H9 (cell line): ENCODE data around the gene RPL22. TPM values are rescaled to one million over a fixed set of nuclear protein-coding genes. Genes with fewer than 3 reads are reported as not detected.

ENCODE experiments used
- DNase-seq: peaks from one replicate; pipeline ENCODE4 v3.0.0-alpha.2; 2017
- H2AFZ ChIP-seq: one replicate; pipeline ENCODE4 v1.6.1; 2013; ENCODE audit warnings: mild to moderate bottlenecking, low read length, control low read depth, moderate library complexity
- H2AK5ac ChIP-seq: 2 replicates; pipeline ENCODE4 v1.6.1; 2013; ENCODE audit warnings: low read length, control low read depth, mixed read lengths; ENCODE audit not compliant: insufficient read length
- H2BK120ac ChIP-seq: one replicate; pipeline ENCODE4 v1.6.1; 2013; ENCODE audit warnings: low read depth, mild to moderate bottlenecking, low read length, control low read depth, inconsistent platforms; ENCODE audit not compliant: poor library complexity, severe bottlenecking
- H2BK12ac ChIP-seq: 2 replicates; pipeline ENCODE4 v1.6.1; 2013; ENCODE audit warnings: low read length, control low read depth, mixed read lengths, low read depth; ENCODE audit not compliant: insufficient read length
- H2BK15ac ChIP-seq: 2 replicates; pipeline ENCODE4 v1.6.1; 2013; ENCODE audit warnings: low read depth, low read length, control low read depth
- H2BK20ac ChIP-seq: one replicate; pipeline ENCODE4 v1.6.1; 2013; ENCODE audit warnings: low read depth, mild to moderate bottlenecking, low read length, control low read depth, inconsistent platforms; ENCODE audit not compliant: poor library complexity, severe bottlenecking
- H2BK5ac ChIP-seq: 2 replicates; pipeline ENCODE4 v1.6.1; 2013; ENCODE audit warnings: low read length, control low read depth, mixed read lengths; ENCODE audit not compliant: insufficient read length
- H3K14ac ChIP-seq: 2 replicates; pipeline ENCODE4 v1.6.1; 2013; ENCODE audit warnings: low read length, control low read depth; ENCODE audit not compliant: insufficient read depth
- H3K18ac ChIP-seq: 2 replicates; pipeline ENCODE4 v1.6.1; 2013; ENCODE audit warnings: low read depth, mild to moderate bottlenecking, mixed read lengths, low read length, control low read depth; ENCODE audit not compliant: insufficient read length
- H3K23ac ChIP-seq: 2 replicates; pipeline ENCODE4 v1.6.1; 2013; ENCODE audit warnings: low read length, control low read depth, mixed read lengths, low read depth; ENCODE audit not compliant: insufficient read length
- H3K23me2 ChIP-seq: 2 replicates; pipeline ENCODE4 v1.6.1; 2013; ENCODE audit warnings: low read depth, mild to moderate bottlenecking, mixed read lengths, low read length, control low read depth; ENCODE audit not compliant: insufficient read length, poor library complexity, severe bottlenecking
- H3K27ac ChIP-seq: 2 replicates; pipeline ENCODE4 v1.5.1; 2013; ENCODE audit warnings: low read length, control low read depth, mixed read lengths, low read depth; ENCODE audit not compliant: insufficient read length
- H3K27me3 ChIP-seq: 2 replicates; pipeline ENCODE4 v1.6.1; 2013; ENCODE audit warnings: low read length, control low read depth, inconsistent platforms; ENCODE audit not compliant: insufficient read depth
- H3K4ac ChIP-seq: 2 replicates; pipeline ENCODE4 v1.6.1; 2013; ENCODE audit warnings: low read depth, mild to moderate bottlenecking, control low read depth, inconsistent platforms, low read length, moderate library complexity
- H3K4me1 ChIP-seq: 2 replicates; pipeline ENCODE4 v1.6.1; 2013; ENCODE audit warnings: low read length, control low read depth, inconsistent platforms; ENCODE audit not compliant: insufficient read depth
- H3K4me2 ChIP-seq: 2 replicates; pipeline ENCODE4 v1.6.1; 2013; ENCODE audit warnings: low read length, control low read depth, mixed read lengths; ENCODE audit not compliant: insufficient read length, insufficient read depth
- H3K56ac ChIP-seq: 2 replicates; pipeline ENCODE4 v1.6.1; 2013; ENCODE audit warnings: low read depth, mild to moderate bottlenecking, mixed read lengths, low read length, control low read depth; ENCODE audit not compliant: insufficient read length
- H3K79me1 ChIP-seq: 2 replicates; pipeline ENCODE4 v1.6.1; 2013; ENCODE audit warnings: low read depth, mild to moderate bottlenecking, moderate library complexity, low read length, control low read depth, inconsistent platforms; ENCODE audit not compliant: insufficient read depth, poor library complexity, severe bottlenecking
- H3K79me2 ChIP-seq: 2 replicates; pipeline ENCODE4 v1.6.1; 2013; ENCODE audit warnings: low read length, control low read depth, inconsistent platforms; ENCODE audit not compliant: insufficient read depth
- H3K9ac ChIP-seq: 2 replicates; pipeline ENCODE4 v1.6.1; 2013; ENCODE audit warnings: low read length, control low read depth, mixed read lengths; ENCODE audit not compliant: insufficient read length; ENCODE audit errors: extremely low read depth
- H3K9me3 ChIP-seq: one replicate; pipeline ENCODE4 v1.6.1; 2013; ENCODE audit warnings: low read depth, low read length, inconsistent platforms; ENCODE audit not compliant: control insufficient read depth
- H3T11ph ChIP-seq: one replicate; pipeline ENCODE4 v1.6.1; 2013; ENCODE audit warnings: mild to moderate bottlenecking, low read length, control low read depth, inconsistent platforms
- H4K20me1 ChIP-seq: one replicate; pipeline ENCODE4 v1.6.1; 2013; ENCODE audit not compliant: control insufficient read depth, insufficient read length, insufficient read depth
- H4K5ac ChIP-seq: 2 replicates; pipeline ENCODE4 v1.6.1; 2013; ENCODE audit warnings: low read depth, mild to moderate bottlenecking, mixed read lengths, low read length, control low read depth; ENCODE audit not compliant: insufficient read length
- H4K8ac ChIP-seq: replicated peaks from 2 replicates; pipeline ENCODE4 v1.6.1; 2013; ENCODE audit warnings: low read length, control low read depth, mixed read lengths, low read depth; ENCODE audit not compliant: insufficient read length
- H4K91ac ChIP-seq: 2 replicates; pipeline ENCODE4 v1.6.1; 2013; ENCODE audit warnings: low read depth, mild to moderate bottlenecking, moderate library complexity, mixed read lengths, low read length, control low read depth; ENCODE audit not compliant: insufficient read length
- H3K27ac Mint-ChIP-seq, 3 experiments: 2 replicates in 2 of 3; 3 replicates in 1 of 3; pipeline ENCODE4 v1.8.0; 2020 to 2021; ENCODE audit warnings: mixed read lengths in 3 of 3, mild to moderate bottlenecking in 1 of 3, moderate library complexity in 1 of 3
- H3K27me3 Mint-ChIP-seq: 2 replicates; pipeline ENCODE4 v1.8.0; 2021; ENCODE audit warnings: low read depth, mild to moderate bottlenecking, moderate library complexity, mixed read lengths
- H3K36me3 Mint-ChIP-seq, 3 experiments: 2 replicates in 2 of 3; 3 replicates in 1 of 3; pipeline ENCODE4 v1.8.0; 2020 to 2021; ENCODE audit warnings: low read depth in 3 of 3, mixed read lengths in 3 of 3; ENCODE audit not compliant: insufficient read depth in 1 of 3
- H3K4me1 Mint-ChIP-seq, 2 experiments: 2 replicates each; pipeline ENCODE4 v1.8.0; 2020; ENCODE audit warnings: mixed read lengths in 2 of 2
- H3K4me3 Mint-ChIP-seq, 2 experiments: 2 replicates in 1 of 2; 3 replicates in 1 of 2; pipeline ENCODE4 v1.8.0; 2020 to 2021; ENCODE audit warnings: mild to moderate bottlenecking in 2 of 2, mixed read lengths in 2 of 2, moderate library complexity in 1 of 2
- H3K9me3 Mint-ChIP-seq, 2 experiments: 2 replicates in 1 of 2; 3 replicates in 1 of 2; pipeline ENCODE4 v1.8.0; 2020; ENCODE audit warnings: mild to moderate bottlenecking in 2 of 2, mixed read lengths in 2 of 2, moderate library complexity in 1 of 2
- CTCF ChIP-seq: fragments of 200-600 bp; sonication (generic); conservative IDR thresholded peaks from 3 replicates; pipeline ENCODE4 v1.8.0; 2021; ENCODE audit warnings: antibody characterized with exemption, mild to moderate bottlenecking
- WGBS: extraction: QIAGEN DNeasy Blood & Tissue Kit; methylation state at CpG from one replicate; pipeline ENCODE4 v1.1.7; 2013; ENCODE audit warnings: missing lambda C conversion rate, low lambda C conversion rate, mixed read lengths; ENCODE audit not compliant: insufficient read length; ENCODE audit errors: extremely low coverage; 5-methylcytosine and 5-hydroxymethylcytosine counted together
- total RNA-seq: library from RNA; stranded (reverse); gene quantifications from 2 replicates; pipeline ENCODE4 v1.2.1, GENCODE V29; 2021

RPL22 gene
- total RNA-seq, 1 experiment from 2014 or later: 582 TPM

DNA sequence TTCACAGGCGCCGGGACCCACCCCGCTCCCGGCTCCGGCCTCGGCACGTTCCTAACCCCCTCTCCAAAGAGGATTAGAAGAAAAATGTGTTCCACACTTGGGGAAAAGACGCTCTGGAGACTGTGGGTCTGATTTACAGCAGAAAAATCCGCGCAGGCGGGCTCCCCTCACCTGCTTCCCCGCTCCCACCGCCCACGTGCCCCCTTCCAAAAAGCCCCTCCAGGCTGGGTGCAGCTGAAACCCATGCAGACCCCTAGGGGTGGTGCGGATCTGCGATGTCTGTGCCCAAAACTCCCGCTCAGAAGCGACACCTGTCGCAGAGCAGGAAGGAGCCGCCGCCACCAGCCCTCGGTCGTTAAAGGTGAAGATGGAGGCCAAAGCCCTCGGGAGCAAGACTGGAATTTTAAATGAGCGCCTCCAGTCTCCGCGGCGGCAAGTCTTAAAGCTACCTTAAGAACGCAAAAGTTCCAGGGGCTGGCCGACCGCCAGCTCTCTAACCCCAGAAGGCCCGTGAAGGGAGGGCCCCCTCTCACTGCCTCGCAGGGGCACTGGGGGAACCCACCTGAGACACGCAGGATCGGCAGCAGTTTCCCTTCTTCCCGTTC lies 18.6 kb downstream of the RPL22 start:
- Histone ChIP-seq H3K4ac (no peak overlapping the region), H2AFZ (no peak overlapping the region), H2AK5ac (no peak overlapping the region), H3K14ac (peak overlapping the region; percentile 24; the same call in 1 of the 2 replicates), H2BK120ac (no peak overlapping the region), H4K8ac (no peak overlapping the region), H3K9me3 (no peaks in the 10 kb centered on the region), H3K27me3 (peaks cover 14% of the 10 kb centered on the region; the same call in 1 of the 2 replicates), H3K23me2 (no peaks in the 10 kb centered on the region), H3K4me2 (no peak overlapping the region), H2BK5ac (no peak overlapping the region), H2BK12ac (no peak overlapping the region), H2BK15ac (no peak overlapping the region), H3K9ac (no peak overlapping the region), H4K20me1 (no peaks in the 10 kb centered on the region), H3K4me1 (peaks cover 4% of the 10 kb centered on the region; the same call in 1 of the 2 replicates), H3K79me1 (no peaks in the 10 kb centered on the region), H2BK20ac (no peak overlapping the region), H3K79me2 (no peaks in the 10 kb centered on the region), H3T11ph (no peak overlapping the region), H4K91ac (no peak overlapping the region), H4K5ac (no peak overlapping the region), H3K18ac (peak overlapping the region; percentile 1), H3K27ac (no peak overlapping the region), H3K23ac (no peak overlapping the region), H3K56ac (no peak overlapping the region)
- H3K27me3 Mint-ChIP-seq: peaks cover 35% of the 10 kb centered on the region
- no CpG with 5 or more reads among the region's 36 CpGs for WGBS
- peaks cover 4 to 17% (median 4%) of the 10 kb centered on the region in 3 experiments; a peak in 6 of 7 replicates for H3K36me3 Mint-ChIP-seq
- H3K9me3 Mint-ChIP-seq: no peaks in the 10 kb centered on the region
- H3K4me1 Mint-ChIP-seq: peaks cover 33 to 41% of the 10 kb centered on the region in 2 experiments
- peak overlapping the region; percentile 48 to 74 for H3K4me3 Mint-ChIP-seq
- no peak overlapping the region for H3K27ac Mint-ChIP-seq
- peak; percentile 62 for DNase-seq
- TF ChIP-seq CTCF: no peak
